DLD1 (cell line): Measurements from ENCODE around the gene APOF.
"Not testable (repeated sequence)": the region's sequence is repeated elsewhere in the genome, so short reads cannot be mapped to it uniquely, and the experiment has no call there.

Experiments
- in situ Hi-C: cut with HindIII; loops from 2 replicates; pipeline ENCODE4 v1.10.0; 2017; ENCODE audit warnings: low sequenced_read_pairs

Gene APOF

GRCh38 chr12:56333679-56334489, 28.8 kb downstream of the APOF start, which contains the start of gene PAN2:
TSS of gene PAN2 (minus strand) at chr12:56334000. CDS start at chr12:56333094, 906 bp downstream.
- in situ Hi-C loops = no loop called here

- in situ Hi-C loops = no loop called here
Observed at GRCh38 chr12:56333197-56333678, 29.4 kb downstream of the APOF start.

- in situ Hi-C loops = no loop called here
Observed at GRCh38 chr12:56332512-56333196, 30.0 kb downstream of the APOF start.

GRCh38 chr12:56330936-56331490, 31.6 kb downstream of the APOF start:
- in situ Hi-C loops = no loop called here

GRCh38 chr12:56326533-56326932, 36.1 kb downstream of the APOF start:
- in situ Hi-C loops = no loop called here

- in situ Hi-C loops = no loop called here
Observed at GRCh38 chr12:56326126-56326525, 36.5 kb downstream of the APOF start.

- in situ Hi-C loops = no loop called here
Observed at GRCh38 chr12:56324206-56324605, 38.5 kb downstream of the APOF start.

- in situ Hi-C loops = not testable (repeated sequence)
Observed at GRCh38 chr12:56321610-56322009, 41.0 kb downstream of the APOF start.

- in situ Hi-C loops = no loop called here
Observed at GRCh38 chr12:56321027-56321426, 41.6 kb downstream of the APOF start.

GRCh38 chr12:56317675-56318074, 45.0 kb downstream of the APOF start:
- in situ Hi-C loops = no loop called here

GRCh38 chr12:56315622-56316473, 46.8 kb downstream of the APOF start, which contains the start of gene CNPY2:
TSS of gene CNPY2 (minus strand) at chr12:56315988. CDS start at chr12:56315217, 771 bp downstream.
- in situ Hi-C loops = no loop called here

- in situ Hi-C loops = no loop called here
Observed at GRCh38 chr12:56315249-56315621, 47.4 kb downstream of the APOF start.

GRCh38 chr12:56311003-56311402, 51.7 kb downstream of the APOF start:
- in situ Hi-C loops = no loop called here
